Raji (cell line): ENCODE data around the gene TFIP11.

ENCODE experiments used
- POLR2A ChIP-seq: IDR thresholded peaks from 2 replicates; pipeline ENCODE4 v1.6.1; 2011; ENCODE audit warnings: low read depth, low read length, control low read depth; ENCODE audit not compliant: insufficient read depth

Gene TFIP11

GRCh38 chr22:26512149-26512793 is at the start of gene TFIP11:
TSS of gene TFIP11 (minus strand) at chr22:26512473. CDS start at chr22:26510272, 2,201 bp downstream.
- TF ChIP-seq POLR2A: peak; percentile 84

GRCh38 chr22:26561756-26562417 is 49.6 kb upstream of the TFIP11 start:
- no peak for TF ChIP-seq POLR2A

DNA sequence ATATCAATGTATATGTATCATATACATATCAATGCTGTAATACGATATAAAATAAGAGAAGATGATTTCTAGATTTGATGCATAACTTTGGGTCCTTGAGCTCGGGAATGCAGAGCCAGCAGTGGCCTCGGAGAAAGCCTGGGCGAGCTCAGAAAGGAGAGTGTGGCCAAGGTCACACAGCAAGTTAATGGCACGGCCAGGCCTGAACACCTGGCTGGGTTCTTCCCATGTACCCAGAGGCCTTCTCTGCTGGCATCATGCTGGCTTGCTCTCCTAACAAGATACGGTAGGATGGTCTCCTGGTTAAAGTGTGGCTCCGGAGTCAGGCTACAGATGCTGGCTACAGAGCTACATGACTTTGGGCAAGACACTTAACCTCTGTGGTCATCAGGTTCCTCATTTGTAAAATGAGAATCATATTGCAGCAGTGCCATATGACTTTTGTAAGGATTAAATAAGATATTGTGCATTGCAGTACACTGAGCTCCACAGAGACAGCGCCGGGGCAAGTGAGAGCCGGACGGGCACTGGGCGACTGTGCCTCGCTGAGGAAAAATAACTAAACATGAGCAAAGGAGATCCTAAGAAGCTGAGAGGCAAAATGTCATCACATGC is 47.8 kb upstream of the TFIP11 start:
- no peak for TF ChIP-seq POLR2A

DNA sequence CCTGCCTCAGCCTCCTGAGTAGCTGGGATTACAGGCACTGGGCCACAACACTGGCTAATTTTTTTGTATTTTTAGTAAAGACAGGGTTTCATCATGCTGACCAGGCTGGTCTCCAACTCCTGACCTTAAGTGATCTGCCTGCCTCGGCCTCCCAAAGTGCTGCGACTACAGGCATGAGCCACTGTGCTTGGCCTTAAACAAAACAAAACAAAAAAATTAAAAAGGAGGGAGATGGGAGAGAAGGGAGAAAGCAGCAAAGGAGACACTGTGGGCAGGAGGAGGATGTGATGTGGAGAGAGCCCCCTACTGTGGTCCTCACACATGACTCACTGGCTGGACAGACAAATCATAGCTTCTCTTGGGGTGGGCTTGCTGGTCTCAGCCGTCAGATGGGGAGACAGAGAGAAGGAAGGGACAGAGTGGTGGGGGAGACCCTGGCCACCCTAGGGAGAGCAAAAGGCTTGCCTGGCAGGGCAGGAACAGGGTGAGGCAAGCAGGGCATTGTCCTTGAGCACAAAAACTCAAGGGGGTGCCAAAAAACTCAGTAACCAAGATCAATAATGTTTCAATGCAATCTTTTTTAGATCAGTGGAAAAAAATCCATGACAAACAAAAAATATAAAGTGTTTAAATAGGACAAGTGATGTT is 46.1 kb upstream of the TFIP11 start:
- TF ChIP-seq POLR2A: no peak

DNA sequence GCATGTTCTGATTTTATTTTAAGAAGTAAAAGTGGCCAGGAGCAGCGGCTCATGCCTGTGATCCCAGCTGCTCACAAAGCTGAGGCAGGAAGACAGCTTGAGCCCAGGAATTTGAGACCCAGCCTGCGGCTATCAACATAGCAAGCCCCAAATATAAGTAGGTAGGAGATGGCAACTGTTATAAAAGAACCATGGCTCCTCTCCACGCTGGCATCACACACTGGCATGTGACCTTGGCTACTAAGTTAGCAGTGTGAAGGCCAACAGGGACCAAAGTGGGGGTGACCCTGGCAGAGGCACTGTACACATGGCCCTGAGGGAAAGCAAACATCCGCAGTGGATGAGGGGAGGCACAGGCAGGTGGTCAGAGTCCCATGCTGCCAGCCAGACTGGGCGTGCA is 44.6 kb upstream of the TFIP11 start:
- no peak for TF ChIP-seq POLR2A

DNA sequence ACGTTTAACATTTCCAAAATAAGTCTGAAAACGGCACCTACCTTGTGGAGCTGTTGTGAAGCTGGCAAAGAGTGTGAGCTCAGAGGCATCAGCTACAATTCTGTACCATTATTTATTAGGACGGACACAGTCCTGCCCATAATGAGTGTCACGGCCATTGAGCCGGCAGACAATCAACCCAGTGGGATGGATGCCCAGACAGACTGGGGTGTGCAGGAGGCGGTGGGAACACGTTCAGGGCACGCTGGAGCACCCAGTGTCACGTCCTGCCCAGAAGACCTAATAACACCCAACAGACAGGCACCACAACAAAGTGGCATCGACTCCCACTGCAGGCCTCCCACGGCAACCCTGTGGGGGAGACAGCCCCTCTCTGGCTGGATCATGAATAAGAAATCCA is 43.2 kb upstream of the TFIP11 start:
- TF ChIP-seq POLR2A: no peak

DNA sequence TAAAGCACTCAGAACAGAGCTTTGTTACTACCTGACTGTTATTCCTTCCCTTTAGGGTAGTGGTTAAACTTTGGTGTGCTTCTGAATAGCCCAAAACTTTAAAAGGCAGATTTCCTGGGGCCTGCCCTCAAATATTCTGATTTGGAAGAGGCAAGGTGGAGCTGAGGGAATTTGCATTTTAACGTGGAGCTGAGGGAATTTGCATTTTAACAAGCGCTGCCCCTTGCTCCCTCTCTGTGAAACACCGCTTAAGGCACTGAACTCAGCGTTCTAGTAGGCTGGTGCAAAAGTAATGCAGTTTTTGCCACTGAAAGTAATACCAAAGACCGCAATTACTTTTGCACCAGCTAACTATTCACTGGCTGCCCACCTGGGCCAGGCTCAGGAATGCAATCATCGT is 42.7 kb upstream of the TFIP11 start:
- no peak for TF ChIP-seq POLR2A

- no peak for TF ChIP-seq POLR2A
These were observed 40.9 kb upstream of the TFIP11 start for GRCh38 chr22:26553056-26553752.

DNA sequence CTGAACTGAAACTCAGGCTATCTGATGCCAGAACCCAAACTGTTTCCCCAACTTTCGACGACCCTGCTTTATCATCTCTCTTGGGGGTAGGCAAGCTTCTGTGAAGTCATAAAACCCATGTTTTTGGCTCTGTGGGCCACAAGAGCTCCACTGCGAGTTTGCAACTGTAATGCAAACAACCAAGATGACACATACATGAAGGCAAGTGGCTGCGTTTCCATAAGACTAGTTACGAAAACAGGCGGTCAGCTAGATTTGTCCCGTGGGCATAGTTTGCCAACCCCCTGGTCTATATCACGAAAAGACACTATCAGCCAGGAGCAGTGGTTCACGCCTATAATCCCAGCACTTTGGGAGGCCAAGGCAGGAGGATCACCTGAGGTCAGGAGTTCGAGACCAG is 40.2 kb upstream of the TFIP11 start:
- no peak for TF ChIP-seq POLR2A

DNA sequence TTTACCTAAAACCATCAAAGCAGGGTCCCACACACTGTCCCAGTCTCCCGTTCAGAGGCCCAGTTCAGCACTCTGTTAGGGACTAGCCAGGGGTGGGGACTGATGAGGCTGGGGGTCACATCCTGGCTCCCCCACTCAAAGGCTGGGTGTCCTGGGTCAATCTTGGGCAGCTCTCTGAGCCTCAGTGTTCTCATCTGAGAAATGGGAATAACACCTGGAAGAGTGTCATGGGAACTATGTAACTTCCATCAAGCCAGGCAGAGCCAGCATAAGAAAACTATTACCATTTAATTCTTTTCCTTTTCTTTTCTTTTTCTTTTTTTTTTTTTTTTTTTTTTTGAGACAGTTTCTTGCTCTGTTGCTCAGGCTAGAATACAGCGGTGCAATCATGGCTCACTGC is 39.3 kb upstream of the TFIP11 start:
- no peak for TF ChIP-seq POLR2A

GRCh38 chr22:26550498-26551033 is 38.3 kb upstream of the TFIP11 start:
- no peak for TF ChIP-seq POLR2A

GRCh38 chr22:26549902-26550497 is 37.7 kb upstream of the TFIP11 start:
- no peak for TF ChIP-seq POLR2A

DNA sequence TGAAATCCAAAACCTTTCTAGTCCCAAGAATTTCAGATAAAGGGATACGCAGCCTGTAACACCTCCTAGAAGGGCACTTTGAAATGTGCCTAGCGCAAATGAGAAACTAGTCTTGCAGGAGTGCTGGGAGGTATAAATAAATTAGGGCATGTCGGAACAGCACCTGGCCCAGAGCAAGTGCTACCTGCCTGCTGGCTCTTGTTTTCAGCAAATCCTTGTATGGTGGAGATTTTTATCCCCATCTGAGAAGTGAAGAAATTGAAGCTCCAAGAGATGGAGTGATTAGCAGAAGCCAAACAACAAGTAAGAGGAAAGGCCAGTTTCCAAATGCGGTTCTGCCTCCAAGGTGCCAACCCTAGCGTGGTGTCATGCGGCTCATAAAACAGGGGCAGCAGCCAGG is 36.7 kb upstream of the TFIP11 start:
- TF ChIP-seq POLR2A: no peak

- TF ChIP-seq POLR2A: no peak
These were observed 36.0 kb upstream of the TFIP11 start for GRCh38 chr22:26548303-26548702.

- no peak for TF ChIP-seq POLR2A
These were observed 35.6 kb upstream of the TFIP11 start for GRCh38 chr22:26547837-26548236.
